Frontal cortex (tissue), 4 donors: ENCODE results near the gene SFT2D3. TPM values are rescaled to one million over a fixed set of nuclear protein-coding genes. Genes with fewer than 3 reads are reported as not detected.

Experiments
- DNase-seq, 2 donors: peaks; one replicate each; pipeline ENCODE4 v3.0.0; 2012; ENCODE audit warnings: low spot score in 2 of 2
- FAIRE-seq: peaks from 2 replicates; lab custom pipeline; 2012; peaks lifted over from hg19 to GRCh38; lab: Jason Lieb, UNC
- total RNA-seq: library from RNA; depleted of rRNA; stranded (reverse); fragments of >200 nt; gene quantifications from one replicate; pipeline ENCODE4 v1.2.3, GENCODE V29; 2014
- donor health status: control.
- donor health status: control.
- donor health status: control.

The SFT2D3 gene
- 10.2 TPM for total RNA-seq

- DNase-seq, result peak; percentile 94 to 95
- no peak for FAIRE-seq
Observed at GRCh38 chr2:127701193-127701650, at the start of gene SFT2D3. SFT2D3 (plus strand) TSS chr2:127701497; CDS start chr2:127701529, 32 bp downstream.

GRCh38 chr2:127651971-127652550 is 49.2 kb upstream of the SFT2D3 start:
- FAIRE-seq (no peak), DNase-seq (no peak)

DNA sequence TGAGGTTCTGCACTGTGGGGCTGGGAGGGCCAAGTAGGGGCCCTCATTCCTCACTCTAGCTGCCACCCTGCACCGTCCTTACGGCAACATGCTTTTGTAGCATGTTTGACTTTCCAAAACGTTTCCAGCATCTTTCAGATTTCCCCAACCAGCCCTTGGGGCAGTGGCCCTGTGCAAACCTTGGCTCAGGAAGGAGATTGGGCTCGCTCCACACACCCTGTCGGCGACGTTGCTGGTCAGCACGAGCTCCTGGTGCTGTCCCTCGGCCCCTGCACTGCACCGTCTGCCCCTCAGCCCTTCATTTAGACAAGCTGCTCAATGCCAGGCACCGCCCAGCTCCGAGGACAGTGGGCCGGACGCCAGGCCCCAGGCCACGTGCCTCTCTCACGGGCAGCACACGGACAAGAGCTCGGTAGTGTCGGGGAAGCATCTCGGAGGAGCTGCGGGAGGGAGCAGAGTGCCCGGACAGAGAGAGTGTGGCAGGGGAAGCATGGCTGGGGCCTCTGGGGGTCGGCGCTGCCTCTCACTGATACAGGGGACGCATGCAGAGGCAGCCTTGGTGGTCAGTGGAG is 48.4 kb upstream of the SFT2D3 start:
- FAIRE-seq (no peak), DNase-seq (no peak)

- no peak for FAIRE-seq
- no peak for DNase-seq
Observed at GRCh38 chr2:127653421-127654083, 47.7 kb upstream of the SFT2D3 start.

- no peak for FAIRE-seq
- no peak for DNase-seq
Observed at GRCh38 chr2:127654084-127654837, 47.0 kb upstream of the SFT2D3 start.

DNA sequence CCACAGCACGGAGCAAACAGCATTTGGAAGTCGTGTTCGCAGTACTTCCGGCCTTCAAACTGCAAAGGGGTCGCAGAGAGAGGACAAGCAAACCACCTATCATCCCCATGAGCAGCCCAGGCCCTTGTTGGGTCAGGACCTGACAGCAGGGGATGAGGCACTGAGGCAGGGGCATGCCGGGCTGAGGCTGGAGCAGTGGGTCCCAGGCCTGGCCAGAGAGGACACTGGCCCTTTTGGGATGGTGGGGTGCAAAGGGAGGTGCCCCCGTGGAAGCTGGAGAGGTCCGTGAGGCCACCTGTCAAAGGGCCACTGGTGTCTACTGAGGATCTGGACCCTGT is 46.5 kb upstream of the SFT2D3 start:
- DNase-seq (no peak), FAIRE-seq (no peak)

- no peak for FAIRE-seq
- DNase-seq, result no peak
Observed at GRCh38 chr2:127655209-127656073, 45.9 kb upstream of the SFT2D3 start.

DNA sequence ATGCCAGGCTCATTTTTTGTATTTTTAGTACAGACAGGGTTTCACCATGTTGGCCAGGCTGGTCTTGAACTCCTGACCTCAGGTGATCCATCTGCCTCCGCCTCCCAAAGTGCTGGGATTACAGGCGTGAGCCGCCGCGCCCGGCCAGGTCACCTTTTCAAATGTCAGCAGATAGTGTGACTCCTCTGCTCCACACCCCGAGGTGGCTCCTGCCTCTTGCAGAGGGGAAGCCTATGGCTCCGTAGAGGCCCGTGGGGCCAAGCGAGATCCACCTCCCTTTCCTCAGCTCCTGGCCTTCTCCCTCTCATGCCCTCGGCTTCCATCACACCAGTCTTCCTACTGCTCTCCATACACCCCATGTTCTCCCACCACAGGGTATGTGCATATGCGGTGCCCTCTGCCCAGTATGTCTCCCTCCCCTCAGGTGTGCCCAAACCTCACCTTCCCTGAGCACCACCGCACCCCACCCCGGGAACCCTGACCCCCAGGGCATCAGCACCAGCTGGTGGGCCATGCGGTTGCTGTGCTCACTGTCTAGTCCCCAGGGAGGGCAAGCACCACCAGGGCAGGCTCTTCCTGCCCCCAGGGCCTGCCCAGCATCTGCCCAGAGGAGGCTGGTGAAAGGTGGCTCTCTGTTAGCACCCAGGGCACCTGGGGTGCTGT is 44.6 kb upstream of the SFT2D3 start:
- no peak for DNase-seq
- no peak for FAIRE-seq

- DNase-seq, result no peak
- FAIRE-seq, result no peak
Observed at GRCh38 chr2:127657232-127657595, 44.1 kb upstream of the SFT2D3 start.

DNA sequence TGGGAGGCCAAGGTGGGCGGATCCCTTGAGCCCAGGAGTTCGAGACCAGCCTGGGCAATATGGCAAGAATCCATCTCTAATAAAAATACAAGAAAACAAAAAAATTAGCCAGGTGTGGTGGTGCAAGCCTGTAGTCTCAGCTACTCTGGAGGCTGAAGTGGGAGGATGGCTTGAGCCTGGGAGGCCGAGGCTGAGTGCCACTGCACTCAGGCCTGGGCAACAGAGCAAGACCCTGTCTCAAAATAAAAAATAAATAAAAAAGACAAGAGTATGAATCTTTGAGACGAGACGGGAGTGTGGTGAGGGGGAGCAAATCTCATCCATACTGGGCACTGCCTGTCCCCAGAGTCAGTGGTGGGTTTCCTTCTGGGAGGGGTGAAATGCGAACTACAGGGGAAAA is 43.2 kb upstream of the SFT2D3 start:
- FAIRE-seq (no peak), DNase-seq (no peak)

GRCh38 chr2:127658641-127659407 is 42.5 kb upstream of the SFT2D3 start:
- FAIRE-seq (no peak), DNase-seq (no peak)

GRCh38 chr2:127659408-127660290 is 41.6 kb upstream of the SFT2D3 start:
- no peak for FAIRE-seq
- DNase-seq, result no peak

- no peak for FAIRE-seq
- no peak for DNase-seq
Observed at GRCh38 chr2:127660291-127660578, 41.1 kb upstream of the SFT2D3 start.

- no peak for FAIRE-seq
- peak in 1 of 2 donors; percentile 70 for DNase-seq
Observed at GRCh38 chr2:127661072-127661649, 40.1 kb upstream of the SFT2D3 start.

- FAIRE-seq (no peak), DNase-seq (no peak)
Observed at GRCh38 chr2:127661949-127662510, 39.3 kb upstream of the SFT2D3 start.

DNA sequence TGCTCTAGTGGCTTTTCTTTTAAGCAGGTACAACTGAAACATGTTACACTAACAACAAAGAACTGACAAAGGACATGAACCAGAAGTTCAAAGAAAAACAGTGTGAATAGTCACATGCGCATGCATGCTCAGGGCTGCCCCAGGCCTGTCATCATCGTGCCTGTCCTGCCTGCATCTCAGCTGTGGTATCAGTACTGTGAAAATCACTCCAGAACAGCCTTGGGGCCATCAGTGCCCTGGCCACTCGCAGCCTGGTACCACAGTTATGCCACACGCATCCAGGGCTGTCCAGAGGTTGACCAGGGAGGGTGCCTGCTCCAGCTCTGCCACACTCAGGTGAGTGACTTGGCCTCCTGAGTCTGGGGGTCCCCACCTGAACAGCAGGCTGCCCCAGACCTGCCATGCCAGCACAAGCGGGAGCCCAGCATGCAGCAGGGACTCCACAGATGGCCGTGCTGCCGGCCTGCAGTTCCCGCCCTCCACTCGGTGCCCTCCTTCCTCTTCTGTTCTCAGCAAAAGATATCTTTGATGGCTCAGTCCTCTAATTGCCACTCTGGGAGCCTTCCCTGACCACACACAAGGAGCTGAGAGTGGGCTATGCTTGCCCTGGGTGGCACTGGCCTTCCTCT is 38.2 kb upstream of the SFT2D3 start:
- DNase-seq (no peak), FAIRE-seq (no peak)

DNA sequence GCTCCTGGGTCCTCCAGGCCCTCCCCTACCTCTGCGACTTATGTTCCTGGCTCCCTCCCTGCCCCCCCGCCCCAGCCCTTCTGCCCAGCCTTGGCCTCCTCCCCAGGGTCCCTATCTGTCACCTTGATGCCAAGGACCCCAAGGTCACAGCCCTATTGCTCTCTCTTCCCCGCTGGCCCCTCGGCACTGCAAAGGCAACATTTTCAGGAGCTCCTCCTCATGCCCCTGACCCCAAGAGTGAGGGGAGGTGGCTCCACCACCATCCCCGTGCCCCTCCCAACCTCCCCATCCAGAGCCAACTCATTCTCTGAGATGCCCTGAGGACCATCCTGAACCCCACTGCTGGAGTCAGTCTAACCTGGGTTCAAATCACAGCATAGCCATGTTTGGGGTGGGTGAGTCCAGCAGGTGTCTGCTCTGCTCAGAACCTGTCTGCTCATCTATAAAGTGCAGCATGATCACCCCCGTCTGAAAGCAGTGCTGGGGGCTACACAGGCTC is 37.7 kb upstream of the SFT2D3 start:
- no peak for FAIRE-seq

More for the DNA sequence above, 37.7 kb upstream of the SFT2D3 start:
- no peak for DNase-seq
